Activated naive CD4-positive, alpha-beta T cell treated with anti-CD3 and anti-CD28 coated beads, Interleukin-2, amount 50 U/mL, for 16 hours (primary cell): Measurements from ENCODE around the gene CHAF1A.

Experiments used
- DNase-seq: peaks from one replicate; pipeline ENCODE4 v3.0.0-alpha.2; 2020

CHAF1A gene

DNA sequence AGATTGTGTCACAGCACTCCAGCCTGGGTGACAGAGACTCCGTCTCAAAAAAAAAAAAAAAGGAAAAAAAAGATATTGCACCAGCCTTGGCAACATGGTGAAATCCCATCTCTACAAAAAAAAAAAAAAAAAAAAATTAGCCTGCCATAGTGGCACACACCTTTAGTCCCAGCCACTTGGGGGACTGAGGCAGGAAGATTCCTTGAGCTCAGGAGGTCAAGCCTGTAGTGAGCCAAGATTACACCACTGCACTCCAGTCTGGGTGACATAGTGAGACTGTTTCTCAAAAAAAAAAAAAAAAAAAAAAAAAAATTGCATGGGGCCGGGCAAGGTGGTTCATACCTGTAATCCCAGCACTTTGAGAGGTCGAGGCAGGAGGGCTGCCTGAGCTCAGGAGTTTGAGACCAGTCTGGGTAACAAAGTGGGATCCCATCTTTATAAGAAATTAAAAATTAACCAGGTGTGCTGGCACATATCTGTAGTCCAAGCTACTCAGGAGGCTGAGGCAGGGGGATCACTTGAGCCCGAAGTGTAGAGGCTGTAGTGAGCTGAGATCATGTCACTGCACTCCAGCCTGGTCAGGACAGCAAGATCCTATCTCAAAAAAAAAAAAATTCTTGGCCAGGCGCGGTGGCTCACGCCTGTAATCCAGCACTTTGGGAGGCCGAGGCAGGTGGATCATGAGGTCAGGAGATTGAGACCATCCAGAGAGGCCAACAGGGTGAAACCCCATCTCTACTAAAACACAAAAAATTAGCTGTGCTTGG is 62.6 kb downstream of the CHAF1A start:
- DNase-seq = no peak

DNA sequence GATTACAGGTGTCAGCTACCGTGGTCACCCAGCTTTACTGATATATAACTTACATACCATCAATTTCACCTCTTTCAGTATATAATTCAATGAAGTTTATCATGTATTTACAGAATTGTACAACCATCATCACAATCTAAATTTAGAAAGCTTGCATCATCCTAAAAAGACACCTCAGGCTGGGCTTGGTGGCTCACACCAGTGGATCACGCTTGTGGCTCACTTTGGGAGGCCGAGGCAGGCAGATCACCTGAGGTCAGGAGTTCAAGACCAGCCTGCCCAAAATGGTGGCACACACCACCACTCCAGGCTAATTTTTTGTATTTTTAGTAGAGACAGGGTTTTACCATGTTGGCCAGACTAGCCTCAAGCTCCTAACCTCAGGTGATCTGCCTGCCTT is 65.4 kb downstream of the CHAF1A start:
- DNase-seq = no peak

DNA sequence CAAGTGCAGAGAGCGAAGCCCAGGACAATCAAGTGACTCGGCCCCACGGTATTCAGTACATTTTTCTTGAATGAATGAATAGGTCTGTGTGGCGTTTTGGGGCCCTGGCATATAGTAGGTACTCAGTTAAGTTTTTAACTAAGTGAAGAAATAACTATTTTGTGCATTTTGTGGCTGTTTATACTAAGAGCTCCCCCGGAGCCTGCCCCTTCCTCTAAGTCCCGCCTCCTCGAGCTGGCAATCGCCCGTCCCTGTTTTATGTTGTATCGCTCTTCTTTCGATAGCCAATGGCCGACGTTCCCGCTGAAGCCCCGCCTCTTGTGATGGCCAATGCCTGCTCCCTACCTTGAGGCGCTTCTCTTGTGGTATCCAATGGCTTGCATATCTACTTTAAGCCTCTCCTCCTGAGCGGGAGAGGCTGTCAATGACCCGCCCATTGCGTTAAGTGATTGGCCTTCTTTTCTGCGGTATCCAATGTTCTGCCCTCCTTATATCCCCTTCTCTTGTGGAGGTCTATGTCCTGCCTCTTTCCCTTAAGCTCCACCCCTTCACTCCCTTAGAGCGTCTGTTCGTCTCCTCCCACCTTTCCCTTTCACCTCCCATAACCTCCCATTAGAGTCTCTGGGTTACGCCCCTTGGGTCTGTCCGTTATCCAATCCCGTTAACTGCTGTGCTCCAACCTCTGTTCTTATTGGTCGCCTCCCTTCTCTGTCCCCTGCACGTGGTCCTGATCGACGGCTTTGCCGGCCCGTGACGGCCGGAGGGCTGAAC is 69.1 kb downstream of the CHAF1A start:
- peak; percentile 98 for DNase-seq

DNA sequence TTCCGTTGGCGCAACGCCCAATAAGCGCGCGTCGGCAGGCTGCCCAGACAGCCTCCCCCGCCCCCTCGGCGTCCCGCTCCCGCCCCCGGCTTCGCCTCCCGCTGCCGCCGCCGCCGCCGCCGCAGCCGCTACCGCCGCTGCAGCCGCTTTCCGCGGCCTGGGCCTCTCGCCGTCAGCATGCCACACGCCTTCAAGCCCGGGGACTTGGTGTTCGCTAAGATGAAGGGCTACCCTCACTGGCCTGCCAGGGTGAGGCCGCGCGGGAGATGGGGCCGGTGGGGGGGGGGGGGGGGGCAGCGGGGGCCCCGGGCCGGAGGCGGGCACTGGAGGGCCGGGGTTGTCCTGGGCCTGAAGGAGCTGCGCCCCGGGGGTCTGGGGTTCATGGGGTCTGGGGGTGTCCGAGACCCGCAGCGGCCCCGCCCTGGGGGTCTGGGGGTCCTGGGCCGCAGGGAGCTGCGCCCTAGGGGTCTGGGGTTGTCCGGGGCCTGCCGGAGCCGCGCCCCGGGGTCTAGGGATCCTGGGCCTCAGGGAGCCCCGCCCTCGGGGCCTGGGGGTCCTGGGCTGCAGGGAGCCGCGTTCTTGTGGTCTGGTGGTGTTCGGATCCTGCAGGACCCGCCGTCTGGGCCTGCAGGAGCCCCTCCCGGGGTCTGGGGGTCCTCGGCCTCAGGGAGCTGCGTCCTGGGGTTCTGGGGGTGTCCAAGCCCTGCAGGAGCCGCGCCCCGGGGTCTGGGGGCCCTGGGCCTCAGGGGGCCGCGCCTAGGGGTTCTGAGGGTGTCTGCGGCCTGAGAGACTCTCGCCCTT is 69.9 kb downstream of the CHAF1A start, which contains the start of gene HDGFL2:
TSS of gene HDGFL2 (plus strand) at position 124 of the 801 bp plus-strand sequence. CDS start at position 178, 54 bp downstream.
- no peak for DNase-seq

DNA sequence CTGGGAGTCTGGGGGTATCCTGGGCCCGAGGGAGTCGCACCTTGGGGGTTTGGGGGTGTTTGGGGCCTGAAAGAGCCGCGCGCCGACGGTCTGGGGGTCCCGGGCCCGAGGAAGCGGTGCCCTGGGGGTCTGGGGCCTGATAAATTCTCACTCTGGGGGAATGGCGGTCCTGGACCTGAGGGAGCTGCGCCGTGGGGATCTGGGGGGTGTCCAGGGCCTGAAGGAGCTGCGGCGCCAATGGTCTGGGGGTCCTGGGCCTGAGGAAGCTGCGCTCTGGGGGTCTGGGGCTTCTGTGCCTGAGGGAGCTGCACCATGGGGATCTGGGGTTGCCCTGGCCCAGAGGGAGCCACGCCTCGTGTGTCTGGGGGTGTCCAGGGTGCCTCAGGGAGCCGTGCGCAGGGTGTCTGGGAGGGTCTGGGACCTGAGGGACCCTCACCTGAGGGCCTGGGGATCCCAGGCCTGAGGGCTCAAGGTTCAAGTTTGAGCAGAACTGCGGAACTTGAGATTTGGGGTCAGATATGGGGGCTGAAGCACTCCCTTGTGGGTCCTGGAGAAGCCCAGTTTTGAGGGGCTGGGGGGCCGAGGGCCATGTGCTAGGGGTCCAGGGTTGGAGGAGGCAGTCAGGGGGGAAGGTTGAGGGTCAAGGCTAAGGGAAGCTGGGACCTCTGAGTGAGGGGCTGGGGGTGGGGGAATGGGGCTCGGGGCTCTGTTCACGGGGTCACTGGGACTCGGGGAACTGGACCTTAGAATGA is 70.7 kb downstream of the CHAF1A start:
- no peak for DNase-seq

DNA sequence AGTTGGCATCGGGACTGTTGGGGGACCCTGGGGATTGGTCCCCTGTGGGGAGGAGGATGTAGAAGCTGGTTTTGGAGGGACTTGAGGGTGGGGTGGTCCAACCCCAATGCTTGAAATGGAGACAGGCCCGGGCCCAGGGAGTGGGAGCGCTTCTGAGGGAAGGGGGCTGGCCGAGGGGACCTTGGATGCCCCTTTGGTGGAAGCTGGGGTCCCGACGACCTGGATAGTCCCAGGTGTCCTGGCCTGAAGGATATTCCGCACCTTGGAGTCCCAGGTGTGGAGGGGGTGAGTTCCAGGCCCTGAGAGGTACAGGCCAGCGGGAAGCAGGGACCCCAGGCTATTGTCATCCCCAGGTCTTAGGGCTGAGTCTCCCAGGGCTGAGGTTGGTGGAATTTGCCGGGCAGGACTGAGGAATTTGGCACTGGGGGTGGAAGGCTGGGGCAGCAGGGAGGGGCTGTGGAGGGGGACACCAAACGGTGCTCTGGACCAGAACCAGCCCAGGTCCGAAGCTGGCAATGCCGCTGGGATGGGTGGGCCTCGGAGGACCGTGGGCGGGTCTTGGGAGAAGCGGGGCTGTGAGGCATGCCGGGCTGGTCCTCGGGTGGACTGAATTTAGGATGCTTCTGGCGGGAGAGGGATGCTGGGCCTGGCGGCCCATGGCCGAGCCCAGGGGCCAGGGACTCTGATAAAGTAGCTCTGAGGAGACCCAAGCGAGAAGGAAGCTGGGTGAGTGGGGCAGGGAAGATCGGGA is 71.5 kb downstream of the CHAF1A start:
- DNase-seq = no peak

DNA sequence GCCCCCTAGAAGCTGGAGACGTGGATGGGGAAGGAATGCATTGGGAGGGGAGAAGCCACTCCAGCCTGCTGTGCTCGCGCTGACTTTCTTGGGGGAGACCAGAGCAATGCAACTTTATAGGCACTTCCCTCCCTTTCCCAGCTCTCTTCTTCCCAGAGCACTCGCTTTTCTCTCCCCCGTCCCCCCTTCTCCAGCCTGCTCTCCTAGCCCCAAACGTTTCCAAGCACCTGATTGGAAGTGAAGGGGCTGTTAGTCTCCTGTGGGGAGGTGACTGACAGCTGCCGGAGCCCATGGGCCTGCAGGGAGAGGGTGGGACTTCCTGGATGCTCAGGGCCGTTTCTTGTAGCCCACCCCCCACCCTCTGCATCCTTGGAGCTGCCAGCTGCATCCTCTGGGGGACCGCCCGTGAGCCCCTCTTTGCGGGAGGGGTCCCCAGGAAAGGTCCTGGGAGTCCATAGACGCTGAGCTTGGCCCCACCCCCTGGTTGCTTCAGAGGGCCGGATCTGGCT is 72.1 kb downstream of the CHAF1A start:
- DNase-seq = no peak

DNA sequence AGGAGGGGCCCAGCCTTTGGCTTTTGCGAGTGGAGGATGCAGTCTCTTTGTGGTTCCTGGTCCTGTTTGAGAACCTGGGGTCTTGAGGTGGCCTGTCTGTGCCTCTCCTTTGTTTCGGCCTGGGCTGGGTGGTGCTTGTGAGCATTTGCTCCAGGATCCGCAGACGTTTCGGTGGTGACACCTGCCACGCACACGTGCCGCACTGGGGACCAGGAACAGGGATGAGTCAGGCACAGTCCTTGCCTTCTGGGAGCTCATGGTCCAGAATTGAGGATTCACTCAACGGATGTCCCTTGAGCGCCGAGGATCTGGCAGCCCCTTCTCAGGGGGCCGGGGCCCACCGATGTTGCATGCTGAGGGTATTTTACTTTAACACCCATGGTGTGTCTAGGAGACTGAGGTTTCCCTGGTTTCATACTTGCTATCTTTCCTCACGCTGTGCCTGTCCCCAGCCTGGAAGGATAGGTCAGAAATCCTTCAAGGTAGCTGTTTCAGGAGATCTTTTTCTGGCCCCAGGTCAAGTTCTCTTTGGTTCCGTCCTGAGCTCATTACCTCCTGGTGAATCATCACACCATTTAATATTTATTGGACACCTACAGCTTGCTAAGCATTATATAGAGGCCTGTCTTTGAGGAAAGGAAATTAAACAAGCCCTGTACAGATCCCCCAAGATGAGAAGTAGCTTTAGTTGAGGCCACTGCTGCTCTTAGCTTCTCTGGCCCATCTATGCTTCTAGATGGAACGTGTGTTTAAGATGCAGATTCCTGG is 74.8 kb downstream of the CHAF1A start:
- DNase-seq = no peak

DNA sequence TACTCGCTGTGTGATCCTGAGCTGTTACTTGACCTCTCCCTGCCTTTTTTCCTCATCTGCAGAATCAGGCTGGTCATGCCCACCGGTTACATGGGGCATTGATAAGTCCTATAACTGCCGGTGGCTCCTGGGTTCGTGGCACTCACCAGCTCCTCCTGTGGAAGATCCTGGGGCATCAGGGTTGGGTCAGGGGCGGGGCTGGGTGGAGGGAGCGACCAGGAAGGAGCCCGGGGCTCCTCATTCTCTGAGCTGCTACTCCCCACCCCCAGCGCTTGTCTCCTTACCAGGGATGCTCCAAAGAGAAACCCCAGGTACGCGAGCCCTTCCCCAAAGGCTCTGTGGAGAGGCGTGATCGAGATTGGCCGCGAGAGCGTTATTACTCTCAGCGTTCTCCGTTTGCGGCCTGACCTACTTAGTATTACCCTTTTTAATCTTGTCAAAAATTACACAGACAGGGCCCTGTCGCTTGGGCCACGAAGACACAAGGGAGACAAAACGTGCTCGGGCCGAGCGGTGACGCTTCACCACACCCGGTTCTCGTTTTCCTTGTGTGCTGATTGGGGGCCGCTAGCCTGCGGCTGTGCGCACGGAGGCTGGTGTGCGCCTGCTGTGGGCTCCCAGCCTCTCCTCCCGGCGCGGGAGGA is 80.4 kb downstream of the CHAF1A start:
- no peak for DNase-seq

DNA sequence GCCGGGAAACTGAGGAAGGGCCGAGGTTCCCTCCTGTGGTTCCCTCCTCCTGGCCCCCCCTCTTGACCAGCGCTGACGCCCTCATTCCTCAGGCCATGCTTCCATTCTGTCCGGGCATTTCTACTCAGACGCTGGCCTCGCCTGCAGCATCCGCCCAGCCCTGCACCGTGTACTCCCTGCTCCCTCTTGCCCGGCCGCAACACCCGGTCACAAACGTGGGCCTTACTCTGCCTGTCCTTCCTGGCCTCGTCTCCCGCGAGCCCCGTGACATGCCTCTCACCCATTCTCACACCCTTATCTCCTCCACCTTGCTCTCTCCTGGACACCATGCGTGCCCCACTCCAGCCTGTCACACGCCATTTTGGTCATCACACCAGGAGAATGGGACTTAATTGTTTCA is 80.9 kb downstream of the CHAF1A start:
- DNase-seq = no peak

DNA sequence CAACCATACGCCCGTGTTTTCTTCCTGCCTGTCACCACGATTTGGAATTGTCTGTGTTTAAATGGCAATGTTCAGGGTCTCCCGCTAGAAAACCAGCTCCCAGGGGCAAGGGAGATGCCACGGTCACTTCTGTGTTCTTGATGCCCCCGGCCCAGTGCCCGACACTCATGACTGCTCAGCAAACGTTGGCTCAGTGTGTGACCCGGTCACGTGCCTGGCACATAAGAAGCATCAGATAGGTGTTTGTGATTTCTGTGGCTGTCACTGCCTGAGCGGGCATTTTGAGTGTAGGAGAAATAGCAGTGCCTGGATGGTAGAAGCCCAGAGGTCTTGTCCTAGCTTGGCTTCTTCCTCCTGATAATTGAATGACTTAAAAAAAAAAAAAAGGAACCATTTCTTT is 85.1 kb downstream of the CHAF1A start:
- no peak for DNase-seq

DNA sequence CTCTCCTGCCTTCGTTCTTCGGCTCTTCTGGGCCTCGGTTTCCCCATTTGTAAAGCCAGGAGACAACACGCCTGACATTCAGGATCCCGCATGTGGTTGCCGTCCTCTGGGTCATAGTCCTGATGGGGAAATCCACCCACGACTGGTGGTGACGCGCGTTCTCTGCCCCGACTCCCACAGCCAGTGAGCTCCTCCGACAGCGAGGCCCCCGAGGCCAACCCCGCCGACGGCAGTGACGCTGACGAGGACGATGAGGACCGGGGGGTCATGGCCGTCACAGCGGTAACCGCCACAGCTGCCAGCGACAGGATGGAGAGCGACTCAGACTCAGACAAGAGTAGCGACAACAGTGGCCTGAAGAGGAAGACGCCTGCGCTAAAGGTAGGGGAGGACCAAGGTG is 86.1 kb downstream of the CHAF1A start:
- DNase-seq = no peak

DNA sequence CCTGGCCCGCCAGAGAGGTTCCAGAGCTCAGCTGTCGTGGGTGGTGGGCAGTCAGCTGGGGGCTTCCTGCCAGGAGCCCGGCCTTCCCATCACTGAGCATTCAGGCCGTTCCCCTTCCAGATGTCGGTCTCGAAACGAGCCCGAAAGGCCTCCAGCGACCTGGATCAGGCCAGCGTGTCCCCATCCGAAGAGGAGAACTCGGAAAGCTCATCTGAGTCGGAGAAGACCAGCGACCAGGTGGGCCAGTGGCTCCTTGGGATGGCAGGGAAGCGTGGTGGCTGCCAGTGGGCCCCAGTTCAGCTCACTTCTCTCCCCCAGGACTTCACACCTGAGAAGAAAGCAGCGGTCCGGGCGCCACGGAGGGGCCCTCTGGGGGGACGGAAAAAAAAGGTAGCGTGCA is 89.0 kb downstream of the CHAF1A start:
- DNase-seq = no peak

DNA sequence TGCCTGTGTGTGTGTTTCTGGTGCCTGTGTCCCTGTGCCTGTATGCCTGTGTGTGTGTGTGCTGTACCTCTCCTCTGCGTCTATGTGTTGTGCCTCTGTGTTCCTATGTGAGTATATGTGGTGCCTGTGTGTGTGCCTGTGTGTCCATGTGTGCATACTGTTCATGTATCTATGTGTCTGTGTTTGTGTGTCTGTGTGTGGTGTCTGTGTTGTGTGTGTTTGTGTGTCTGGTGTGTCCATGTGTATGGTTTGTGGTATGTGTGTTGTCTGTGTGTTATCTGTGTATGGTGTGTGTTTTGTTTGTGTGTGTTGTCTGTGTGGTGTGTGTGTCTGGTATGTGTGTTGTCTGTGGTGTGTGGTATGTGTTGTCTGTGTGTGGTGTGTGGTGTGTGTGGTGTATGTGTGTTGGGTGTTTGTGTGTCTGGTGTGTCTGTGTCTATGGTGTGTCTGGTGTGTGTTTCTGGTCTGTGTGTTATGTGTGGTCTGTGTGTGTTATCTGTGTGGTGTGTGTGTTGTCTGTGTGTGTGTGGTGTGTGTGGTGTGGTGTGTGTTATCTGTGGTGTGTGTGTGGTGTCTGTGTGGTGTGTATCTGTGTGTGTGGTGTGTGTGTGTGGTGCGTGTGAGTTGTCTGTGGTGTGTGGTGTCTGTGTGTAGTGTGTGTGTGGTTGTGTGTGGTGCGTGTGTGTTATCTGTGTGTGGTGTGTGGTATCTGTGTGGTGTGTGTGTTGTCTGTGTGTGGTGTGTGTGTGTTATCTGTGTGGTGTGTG is 90.1 kb downstream of the CHAF1A start:
- no peak for DNase-seq
